Ishikawa (cell line): Measurements from ENCODE around the gene SMAD7.

ENCODE experiments used
- CREB1 ChIP-seq: IDR thresholded peaks from 2 replicates; pipeline ENCODE4 v1.6.1; 2012; ENCODE audit warnings: low read depth
- EP300 ChIP-seq: IDR thresholded peaks from 2 replicates; pipeline ENCODE4 v1.6.1; 2012; ENCODE audit warnings: borderline replicate concordance
- MAX ChIP-seq: IDR thresholded peaks from 2 replicates; pipeline ENCODE4 v1.6.1; 2012
- RAD21 ChIP-seq: IDR thresholded peaks from 2 replicates; pipeline ENCODE4 v1.6.1; 2012; ENCODE audit warnings: low read depth
- REST ChIP-seq: IDR thresholded peaks from 2 replicates; pipeline ENCODE4 v1.6.1; 2012; ENCODE audit warnings: low read depth, mild to moderate bottlenecking
- TAF1 ChIP-seq: IDR thresholded peaks from 2 replicates; pipeline ENCODE4 v1.6.1; 2012; ENCODE audit warnings: low read depth, mild to moderate bottlenecking
- TEAD4 ChIP-seq: IDR thresholded peaks from 2 replicates; pipeline ENCODE4 v1.6.1; 2012
- USF1 ChIP-seq: IDR thresholded peaks from 2 replicates; pipeline ENCODE4 v1.6.1; 2012
- YY1 ChIP-seq: IDR thresholded peaks from 2 replicates; pipeline ENCODE4 v1.6.1; 2012; ENCODE audit warnings: low read depth

- peak; percentile 99 for TF ChIP-seq EP300
- no peak for TF ChIP-seq TAF1
- TF ChIP-seq RAD21: peak; percentile 29
- peak; percentile 60 for TF ChIP-seq YY1
- peak; percentile 34; the same call in 1 of the 2 replicates for TF ChIP-seq CREB1
- TF ChIP-seq REST: no peak
- TF ChIP-seq MAX: peak; percentile 68; the same call in 1 of the 2 replicates
- peak; percentile 100 for TF ChIP-seq TEAD4
- peak; percentile 66 for TF ChIP-seq USF1
These were observed 47.4 kb upstream of the SMAD7 start for GRCh38 chr18:48997985-48998831.
